SU-DHL-6 (cell line): ENCODE measurements around the gene KLK12.

Experiments
- CTCF ChIP-seq: fragments of 200-600 bp; sonication (generic); IDR thresholded peaks from one replicate; pipeline ENCODE4 v1.5.1; 2017; ENCODE audit warnings: antibody characterized with exemption, mild to moderate bottlenecking, low read length, moderate library complexity; ENCODE audit not compliant: insufficient read depth, poor library complexity, severe bottlenecking
- EZH2phosphoT487 ChIP-seq: fragments of 200-600 bp; sonication (generic), shearing (Covaris generic); conservative IDR thresholded peaks from 2 replicates; pipeline ENCODE4 v1.6.1; 2018; ENCODE audit warnings: mild to moderate bottlenecking, antibody characterized with exemption, low read length, moderate library complexity, mixed read lengths

GRCh38 chr19:51047031-51047335 is 12.2 kb upstream of the KLK12 start:
- TF ChIP-seq CTCF (no peak), EZH2phosphoT487 (no peak)
